Type B pancreatic cell (in vitro differentiated cells): ENCODE data around the gene CENPT. TPM values are rescaled to one million over a fixed set of nuclear protein-coding genes. Genes with fewer than 3 reads are reported as not detected.

Experiments used
- DNase-seq: peaks from one replicate; pipeline ENCODE4 v3.0.0; 2021; ENCODE audit warnings: mixed read lengths; ENCODE audit not compliant: unreplicated experiment; ENCODE audit errors: extremely low spot score
- H3K27ac Mint-ChIP-seq: 2 replicates; pipeline ENCODE4 v1.8.0; 2021; ENCODE audit warnings: mild to moderate bottlenecking, mixed read lengths
- H3K27me3 Mint-ChIP-seq: 2 replicates; pipeline ENCODE4 v1.8.0; 2021; ENCODE audit warnings: mixed read lengths
- H3K36me3 Mint-ChIP-seq: 2 replicates; pipeline ENCODE4 v1.8.0; 2021; ENCODE audit warnings: mixed read lengths
- H3K4me1 Mint-ChIP-seq: one replicate; pipeline ENCODE4 v1.8.0; 2021; ENCODE audit warnings: mixed read lengths; ENCODE audit not compliant: unreplicated experiment
- H3K4me3 Mint-ChIP-seq: 2 replicates; pipeline ENCODE4 v1.8.0; 2021; ENCODE audit warnings: mild to moderate bottlenecking, mixed read lengths
- H3K9me3 Mint-ChIP-seq: 2 replicates; pipeline ENCODE4 v1.8.0; 2021; ENCODE audit warnings: mixed read lengths
- CTCF ChIP-seq: fragments of 200-600 bp; sonication (generic); conservative IDR thresholded peaks from 2 replicates; pipeline ENCODE4 v1.5.0; 2021; ENCODE audit warnings: antibody characterized with exemption, mild to moderate bottlenecking
- total RNA-seq: library from RNA; stranded (reverse); gene quantifications from 2 replicates; pipeline ENCODE4 v1.2.1, GENCODE V29; 2021; ENCODE audit warnings: low replicate concordance

The CENPT gene
- total RNA-seq, 1 donor from 2014 or later, result 74.2 TPM

GRCh38 chr16:67845291-67846062 lies 2.0 kb downstream of the CENPT start:
- Mint-ChIP-seq H3K4me3 (peak overlapping the region; percentile 88), H3K9me3 (no peaks in the 10 kb centered on the region), H3K27ac (peak overlapping the region; percentile 94), H3K36me3 (peaks cover 3% of the 10 kb centered on the region), H3K27me3 (no peaks in the 10 kb centered on the region), H3K4me1 (peaks cover 42% of the 10 kb centered on the region)
- DNase-seq, result no peak
- no peak for TF ChIP-seq CTCF

GRCh38 chr16:67844497-67844896 lies 3.0 kb downstream of the CENPT start:
- peak overlapping the region; percentile 92 for H3K4me3 Mint-ChIP-seq
- H3K27ac Mint-ChIP-seq, result peak overlapping the region; percentile 80
- H3K27me3 Mint-ChIP-seq, result no peaks in the 10 kb centered on the region
- no peaks in the 10 kb centered on the region for H3K9me3 Mint-ChIP-seq
- H3K4me1 Mint-ChIP-seq, result peaks cover 42% of the 10 kb centered on the region
- no peak for TF ChIP-seq CTCF
- peaks cover 3% of the 10 kb centered on the region for H3K36me3 Mint-ChIP-seq
- DNase-seq, result no peak

- peak overlapping the region; percentile 92 for H3K4me3 Mint-ChIP-seq
- no peaks in the 10 kb centered on the region for H3K9me3 Mint-ChIP-seq
- peaks cover 38% of the 10 kb centered on the region for H3K4me1 Mint-ChIP-seq
- no peaks in the 10 kb centered on the region for H3K36me3 Mint-ChIP-seq
- peak overlapping the region; percentile 93 for H3K27ac Mint-ChIP-seq
- no peak for DNase-seq
- TF ChIP-seq CTCF, result peak; percentile 2
- no peaks in the 10 kb centered on the region for H3K27me3 Mint-ChIP-seq
These were observed 4.1 kb downstream of the CENPT start for GRCh38 chr16:67843343-67843765.

- peak overlapping the region; percentile 93 for H3K27ac Mint-ChIP-seq
- peaks cover 34% of the 10 kb centered on the region for H3K4me1 Mint-ChIP-seq
- peak; percentile 57 for TF ChIP-seq CTCF
- peak; percentile 73 for DNase-seq
- no peaks in the 10 kb centered on the region for H3K36me3 Mint-ChIP-seq
- H3K4me3 Mint-ChIP-seq, result peak overlapping the region; percentile 92
- no peaks in the 10 kb centered on the region for H3K27me3 Mint-ChIP-seq
- no peaks in the 10 kb centered on the region for H3K9me3 Mint-ChIP-seq
These were observed 4.8 kb downstream of the CENPT start for GRCh38 chr16:67842509-67843342.

GRCh38 chr16:67841816-67842508 lies 5.5 kb downstream of the CENPT start, which contains the start of gene THAP11:
TSS of gene THAP11 (plus strand) at chr16:67842320. CDS start at chr16:67842555, 235 bp downstream.
- H3K4me1 Mint-ChIP-seq, result peaks cover 31% of the 10 kb centered on the region
- TF ChIP-seq CTCF, result peak; percentile 82
- H3K4me3 Mint-ChIP-seq, result peak within 1 kb of the TSS; percentile 96
- peak within 1 kb of the TSS; percentile 98 for H3K27ac Mint-ChIP-seq
- peak; percentile 97 for DNase-seq
- no peaks in the 10 kb centered on the region for H3K36me3 Mint-ChIP-seq
- no peaks in the 10 kb centered on the region for H3K9me3 Mint-ChIP-seq
- H3K27me3 Mint-ChIP-seq, result no peaks in the 10 kb centered on the region
